NB4 (cell line): ENCODE results near the gene ARHGAP22.

Experiments used
- DNase-seq: peaks from one replicate; pipeline ENCODE4 v3.0.0; 2010; ENCODE audit warnings: low read depth
- H3K4me3 ChIP-seq: one replicate; pipeline ENCODE4 v1.5.1; 2011; ENCODE audit warnings: mild to moderate bottlenecking, low read depth, low read length, moderate library complexity
- CTCF ChIP-seq: IDR thresholded peaks from one replicate; pipeline ENCODE4 v1.5.1; 2012; ENCODE audit warnings: low read depth, low read length
- MYC ChIP-seq: IDR thresholded peaks from 2 replicates; pipeline ENCODE4 v1.6.1; 2011; ENCODE audit warnings: low read depth, low read length
- POLR2A ChIP-seq: IDR thresholded peaks from 2 replicates; pipeline ENCODE4 v1.6.1; 2011; ENCODE audit warnings: mild to moderate bottlenecking; ENCODE audit not compliant: insufficient read length; ENCODE audit errors: extremely low read depth
- TF ChIP-seq, protein P1 (sequence below): IDR thresholded peaks from 2 replicates; pipeline ENCODE4 v1.6.1; 2011; ENCODE audit warnings: low read depth, low read length

The ARHGAP22 gene

DNA sequence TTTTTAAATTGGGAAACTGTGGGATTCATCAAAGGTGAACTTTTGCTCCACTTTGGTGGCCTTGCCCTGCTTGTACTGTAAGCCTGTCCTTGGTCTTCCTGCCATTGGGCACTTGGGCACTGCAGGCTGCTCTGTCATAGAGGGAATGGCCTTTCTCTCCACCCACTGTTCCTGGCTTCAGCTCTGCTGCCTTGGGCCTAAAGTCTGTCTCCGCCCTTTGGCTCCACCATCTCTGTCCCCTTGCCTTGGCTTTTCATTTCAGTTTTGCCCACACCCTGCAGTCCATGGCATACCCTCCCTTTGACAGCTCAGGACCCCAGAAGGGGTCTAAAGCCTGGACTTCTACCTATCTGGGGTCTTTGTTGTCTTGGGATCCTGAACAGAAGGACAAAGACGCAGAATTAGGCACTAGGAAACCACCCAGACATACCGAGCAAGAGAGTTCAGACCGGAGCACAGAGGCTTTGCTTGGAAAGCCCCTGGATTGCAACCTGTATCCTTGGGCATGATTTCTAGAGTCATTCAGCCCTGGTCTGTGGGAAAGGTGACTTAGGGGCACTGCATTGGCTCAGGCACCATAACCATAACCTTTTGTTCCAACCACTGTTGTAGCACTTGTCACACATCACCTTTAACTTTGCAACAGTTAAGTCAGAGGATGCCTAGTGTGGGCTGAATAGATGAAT lies 5.2 kb upstream of the ARHGAP22 start:
- no peak for TF ChIP-seq POLR2A
- TF ChIP-seq MYC = no peak
- no peak for TF ChIP-seq CTCF
- TF ChIP-seq, protein P1, sequence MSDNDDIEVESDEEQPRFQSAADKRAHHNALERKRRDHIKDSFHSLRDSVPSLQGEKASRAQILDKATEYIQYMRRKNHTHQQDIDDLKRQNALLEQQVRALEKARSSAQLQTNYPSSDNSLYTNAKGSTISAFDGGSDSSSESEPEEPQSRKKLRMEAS = no peak
- no peak overlapping the region for H3K4me3 ChIP-seq
- no peak for DNase-seq

DNA sequence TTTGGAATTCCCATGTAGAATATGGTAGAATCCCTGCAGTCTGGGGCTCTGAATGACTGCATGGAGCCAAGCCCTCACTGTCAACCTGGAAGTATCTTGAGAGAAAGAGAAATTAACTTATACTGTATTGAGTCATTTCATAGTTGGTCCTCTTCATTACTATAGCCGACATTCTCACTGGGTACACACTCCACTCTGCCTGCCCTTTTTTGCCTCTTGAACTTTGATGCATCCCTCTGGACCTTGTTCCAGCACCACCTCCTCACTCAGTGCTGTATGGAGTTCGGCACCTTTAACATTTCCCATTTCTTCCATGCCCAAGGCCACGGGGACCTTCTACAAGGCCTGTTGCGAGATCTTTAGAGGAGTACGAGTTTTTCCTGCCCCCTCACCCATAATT lies 4.6 kb upstream of the ARHGAP22 start:
- TF ChIP-seq POLR2A = no peak
- TF ChIP-seq, protein P1 = no peak
- TF ChIP-seq CTCF = no peak
- no peak for DNase-seq
- H3K4me3 ChIP-seq = no peak overlapping the region

DNA sequence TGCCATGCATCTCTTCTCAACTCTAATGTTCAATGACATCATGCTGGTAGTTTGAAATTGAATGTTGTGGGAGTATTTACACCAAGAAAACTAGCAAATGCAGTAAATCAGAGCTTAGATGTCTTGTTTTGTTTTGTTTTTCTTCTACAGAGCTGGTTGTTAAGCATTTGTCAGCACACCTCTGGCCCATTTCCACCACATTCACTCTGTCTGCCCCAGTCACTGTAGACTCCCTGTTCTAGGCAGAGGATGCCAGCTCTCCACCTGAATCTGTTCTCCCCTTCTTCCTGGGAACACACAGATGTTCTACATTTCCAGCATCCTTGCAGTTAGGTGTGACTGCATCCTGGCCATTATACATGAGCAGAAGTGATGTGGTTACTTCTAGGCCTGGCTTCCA lies 4.1 kb upstream of the ARHGAP22 start:
- no peak overlapping the region for H3K4me3 ChIP-seq
- DNase-seq = no peak
- TF ChIP-seq CTCF (no peak), POLR2A (no peak), MYC (no peak)
- TF ChIP-seq, protein P1 = no peak

GRCh38 chr10:48608279-48608681 lies 3.4 kb upstream of the ARHGAP22 start:
- H3K4me3 ChIP-seq = no peak overlapping the region
- TF ChIP-seq CTCF = peak; percentile 77
- TF ChIP-seq, protein P1 = no peak
- TF ChIP-seq MYC = no peak
- DNase-seq = peak; percentile 66

GRCh38 chr10:48607356-48608278 lies 2.7 kb upstream of the ARHGAP22 start:
- no peak overlapping the region for H3K4me3 ChIP-seq
- TF ChIP-seq, protein P1 = no peak
- TF ChIP-seq MYC = no peak
- no peak for TF ChIP-seq POLR2A
- no peak for TF ChIP-seq CTCF
- DNase-seq = peak; percentile 45
